Thyroid gland (tissue), 4 donors: ENCODE data around the gene KRIT1. TPM values are rescaled to one million over a fixed set of nuclear protein-coding genes. Genes with fewer than 3 reads are reported as not detected.
"Not testable (repeated sequence)": the region's sequence is repeated elsewhere in the genome, so short reads cannot be mapped to it uniquely, and the experiment has no call there.

Source experiments
- DNase-seq, 2 donors: peaks; one replicate each; pipeline ENCODE4 v3.0.0-alpha.2; 2019
- H3K27ac ChIP-seq, 3 donors: fragments of 200-600 bp; sonication (generic); 1 replicate in 2 of 3; 2 replicates in 1 of 3; pipeline ENCODE4 v1.5.1; 2016 to 2019; ENCODE audit warnings: mild to moderate bottlenecking in 1 of 3, moderate library complexity in 1 of 3
- H3K27me3 ChIP-seq: fragments of 200-600 bp; sonication (generic); one replicate; pipeline ENCODE4 v1.5.1; 2019
- H3K36me3 ChIP-seq, 2 donors: fragments of 200-600 bp; sonication (generic); one replicate each; pipeline ENCODE4 v1.5.1; 2016 to 2019
- H3K4me1 ChIP-seq, 2 donors: fragments of 200-600 bp; sonication (generic); one replicate each; pipeline ENCODE4 v1.5.1; 2017 to 2019
- H3K4me3 ChIP-seq, 3 donors: fragments of 200-600 bp; sonication (generic); replicated peaks in 1 of 3; 1 replicate in 2 of 3; 2 replicates in 1 of 3; pipeline ENCODE4 v1.5.1; 2016; ENCODE audit warnings: mild to moderate bottlenecking in 1 of 3
- H3K9me3 ChIP-seq: fragments of 200-600 bp; sonication (generic); one replicate; pipeline ENCODE4 v1.5.1; 2017
- CTCF ChIP-seq, 6 experiments: fragments of 200-600 bp in 3 of 6; fragments of 450-650 bp in 3 of 6; sonication (generic) in 3 of 6; IDR thresholded peaks; one replicate each; pipeline ENCODE4 v1.5.1; 2016 to 2019; ENCODE audit warnings: antibody characterized with exemption in 6 of 6, mild to moderate bottlenecking in 2 of 6, inconsistent platforms in 1 of 6, moderate library complexity in 1 of 6
- POLR2A ChIP-seq, 2 donors: fragments of 450-650 bp; IDR thresholded peaks; one replicate each; pipeline ENCODE4 v1.6.1; 2017; ENCODE audit warnings: antibody characterized with exemption in 2 of 2, mild to moderate bottlenecking in 2 of 2, moderate library complexity in 1 of 2
- WGBS, 2 donors: methylation state at CpG; one replicate each; pipeline ENCODE4 v1.1.5; 2017; 5-methylcytosine and 5-hydroxymethylcytosine counted together
- intact Hi-C: fragments of 100-400 bp; cut with DNase I; formaldehyde crosslinking; loops from one replicate; pipeline ENCODE4 v1.15.1; 2023
- total RNA-seq, 4 donors: library from RNA; depleted of rRNA; stranded (reverse); fragments of >200 nt; gene quantifications; one replicate each; pipeline ENCODE4 v1.2.3, GENCODE V29; 2016

Gene KRIT1
- total RNA-seq, 4 donors from 2014 or later, result 98.9 to 137 (median 111) TPM

GRCh38 chr7:92259610-92260247 is 14.0 kb upstream of the KRIT1 start:
- H3K27ac ChIP-seq, result no peak overlapping the region
- 93 to 95% methylated on average over 2 of the region's 2 CpGs for WGBS, 2 donors
- H3K4me1 ChIP-seq, result no peaks in the 10 kb centered on the region
- no peak for TF ChIP-seq POLR2A (IDR thresholded peaks at IDR 0.05)
- TF ChIP-seq CTCF (IDR thresholded peaks at IDR 0.05), result no peak
- H3K27me3 ChIP-seq, result no peaks in the 10 kb centered on the region
- no peaks in the 10 kb centered on the region for H3K36me3 ChIP-seq
- no peak overlapping the region for H3K4me3 ChIP-seq
- DNase-seq, result no peak
- intact Hi-C loops, result no loop called here
- no peaks in the 10 kb centered on the region for H3K9me3 ChIP-seq

DNA sequence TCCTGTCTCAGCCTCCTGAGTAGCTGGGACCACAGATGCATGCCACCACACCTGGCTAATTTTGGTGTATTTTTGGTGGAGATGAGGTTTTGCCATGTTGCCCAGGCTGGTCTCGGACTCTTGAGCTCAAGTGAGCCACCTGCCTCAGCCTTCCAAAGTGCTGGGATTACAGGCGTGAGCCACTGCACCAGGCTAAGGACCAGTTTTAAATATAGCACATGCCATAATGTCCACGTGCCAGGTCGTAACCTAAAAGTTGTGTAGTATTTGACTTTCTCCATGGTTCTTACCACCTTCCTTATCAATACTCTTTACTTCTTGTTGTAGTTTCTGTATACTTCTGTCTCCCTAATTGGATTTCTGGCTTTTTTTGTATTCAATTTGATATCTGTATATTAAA is 13.3 kb upstream of the KRIT1 start:
- intact Hi-C loops, result no loop called here
- TF ChIP-seq POLR2A (IDR thresholded peaks at IDR 0.05) (no peak), CTCF (IDR thresholded peaks at IDR 0.05) (no peak)
- no peaks in the 10 kb centered on the region for H3K9me3 ChIP-seq
- 95% methylated on average over 4 of the region's 4 CpGs for WGBS, 2 donors
- no peaks in the 10 kb centered on the region for H3K36me3 ChIP-seq
- no peak overlapping the region for H3K27ac ChIP-seq
- no peaks in the 10 kb centered on the region for H3K27me3 ChIP-seq
- no peak overlapping the region for H3K4me3 ChIP-seq
- H3K4me1 ChIP-seq, result no peaks in the 10 kb centered on the region
- DNase-seq, result no peak

DNA sequence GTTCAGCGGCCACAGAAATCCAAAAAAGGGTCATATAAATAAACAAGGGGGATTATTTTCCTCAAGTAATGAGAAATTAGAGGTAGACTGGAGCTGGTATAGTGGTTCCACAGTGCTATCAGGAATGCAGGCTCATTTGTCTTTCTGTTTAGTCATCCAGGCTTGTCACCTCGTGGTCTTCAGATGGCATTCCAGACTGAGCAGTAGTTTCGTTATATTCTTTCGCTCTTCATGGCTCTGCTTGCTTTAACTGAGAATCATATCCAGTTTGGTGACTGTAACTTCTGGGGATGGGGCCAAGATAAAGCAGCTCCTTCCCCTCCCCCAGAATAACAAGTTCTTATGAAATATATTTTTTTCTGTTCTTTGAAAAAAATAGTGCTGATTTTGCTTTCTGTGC is 9.6 kb upstream of the KRIT1 start:
- H3K4me1 ChIP-seq, result no peaks in the 10 kb centered on the region
- no peak for DNase-seq
- WGBS, 2 donors, result 79 to 91% methylated on average over 4 of the region's 4 CpGs
- H3K27me3 ChIP-seq, result no peaks in the 10 kb centered on the region
- H3K27ac ChIP-seq, result no peak overlapping the region
- no peak overlapping the region for H3K4me3 ChIP-seq
- intact Hi-C loops, result no loop called here
- H3K36me3 ChIP-seq, result no peaks in the 10 kb centered on the region
- no peaks in the 10 kb centered on the region for H3K9me3 ChIP-seq
- no peak for TF ChIP-seq POLR2A (IDR thresholded peaks at IDR 0.05)
- no peak for TF ChIP-seq CTCF (IDR thresholded peaks at IDR 0.05)

DNA sequence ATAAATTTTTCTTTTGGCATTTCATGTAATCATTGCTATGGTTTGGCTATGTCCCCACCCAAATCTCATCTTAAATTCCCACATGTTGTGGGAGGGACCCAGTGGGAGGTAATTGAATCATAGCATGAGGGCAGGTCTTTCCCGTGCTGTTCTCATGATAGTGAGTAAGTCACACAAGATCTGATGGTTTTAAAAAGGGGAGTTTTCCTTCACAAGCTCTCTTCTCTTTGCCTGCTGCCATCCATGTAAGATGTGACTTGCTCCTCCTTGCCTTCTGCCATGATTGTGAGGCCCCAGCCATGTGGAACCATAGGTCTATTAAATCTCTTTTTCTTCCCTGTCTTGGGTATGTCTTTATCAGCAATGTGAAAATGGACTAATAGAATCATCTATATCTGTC is 9.1 kb upstream of the KRIT1 start:
- H3K4me1 ChIP-seq, H3K4me3 ChIP-seq, H3K27ac ChIP-seq, DNase-seq, H3K36me3 ChIP-seq, intact Hi-C loops, H3K9me3 ChIP-seq, H3K27me3 ChIP-seq: not testable (repeated sequence)
- WGBS, 2 donors, result 87 to 94% methylated on average over 1 of the region's 1 CpG

GRCh38 chr7:92253251-92253650 is 7.5 kb upstream of the KRIT1 start:
- WGBS, 2 donors, result 98 to 100% methylated on average over 1 of the region's 1 CpG
- no peaks in the 10 kb centered on the region for H3K36me3 ChIP-seq
- no peak for DNase-seq
- H3K4me1 ChIP-seq, result peaks cover under 1 to 1% of the 10 kb centered on the region in 2 donors
- H3K27ac ChIP-seq, result no peak overlapping the region
- no peaks in the 10 kb centered on the region for H3K27me3 ChIP-seq
- no peaks in the 10 kb centered on the region for H3K9me3 ChIP-seq
- H3K4me3 ChIP-seq, result no peak overlapping the region
- no peak for TF ChIP-seq CTCF (IDR thresholded peaks at IDR 0.05)
- no peak for TF ChIP-seq POLR2A (IDR thresholded peaks at IDR 0.05)
- intact Hi-C loops, result no loop called here
